B cell (primary cell): ENCODE measurements around the gene INTS15.

Experiments
- CTCF ChIP-seq: fragments of 200-600 bp; IDR thresholded peaks from one replicate; pipeline ENCODE4 v1.8.0; 2022; ENCODE audit warnings: antibody characterized with exemption, mild to moderate bottlenecking
- EZH2 ChIP-seq: IDR thresholded peaks from 2 replicates; pipeline ENCODE4 v1.6.1; 2012; ENCODE audit warnings: borderline replicate concordance, low read depth, mild to moderate bottlenecking, moderate library complexity, low read length; ENCODE audit not compliant: insufficient read depth, poor library complexity, severe bottlenecking

GRCh38 chr7:6575281-6576023, 14.4 kb upstream of the INTS15 start:
- TF ChIP-seq CTCF (no peak), EZH2 (no peak)
